Measurements from ENCODE around the gene SH3PXD2B.

DNA sequence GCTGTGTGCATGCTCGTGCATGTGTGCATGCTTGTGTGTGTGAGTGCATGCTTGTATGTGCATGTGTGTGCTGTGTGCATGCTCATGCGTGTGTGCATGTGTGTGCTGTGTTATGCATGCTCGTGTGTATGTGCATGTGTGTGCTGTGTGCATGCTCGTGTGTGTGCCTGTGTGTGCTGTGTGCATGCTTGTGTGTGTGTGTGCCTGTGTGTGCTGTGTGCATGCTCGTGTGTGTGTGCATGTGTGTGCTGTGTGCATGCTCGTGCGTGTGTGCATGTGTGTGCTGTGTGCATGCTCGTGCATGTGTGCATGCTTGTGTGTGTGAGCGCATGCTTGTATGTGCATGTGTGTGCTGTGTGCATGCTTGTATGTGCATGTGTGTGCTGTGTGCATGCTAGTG lies 30.3 kb upstream of the SH3PXD2B start:
- TF ChIP-seq, protein P1, sequence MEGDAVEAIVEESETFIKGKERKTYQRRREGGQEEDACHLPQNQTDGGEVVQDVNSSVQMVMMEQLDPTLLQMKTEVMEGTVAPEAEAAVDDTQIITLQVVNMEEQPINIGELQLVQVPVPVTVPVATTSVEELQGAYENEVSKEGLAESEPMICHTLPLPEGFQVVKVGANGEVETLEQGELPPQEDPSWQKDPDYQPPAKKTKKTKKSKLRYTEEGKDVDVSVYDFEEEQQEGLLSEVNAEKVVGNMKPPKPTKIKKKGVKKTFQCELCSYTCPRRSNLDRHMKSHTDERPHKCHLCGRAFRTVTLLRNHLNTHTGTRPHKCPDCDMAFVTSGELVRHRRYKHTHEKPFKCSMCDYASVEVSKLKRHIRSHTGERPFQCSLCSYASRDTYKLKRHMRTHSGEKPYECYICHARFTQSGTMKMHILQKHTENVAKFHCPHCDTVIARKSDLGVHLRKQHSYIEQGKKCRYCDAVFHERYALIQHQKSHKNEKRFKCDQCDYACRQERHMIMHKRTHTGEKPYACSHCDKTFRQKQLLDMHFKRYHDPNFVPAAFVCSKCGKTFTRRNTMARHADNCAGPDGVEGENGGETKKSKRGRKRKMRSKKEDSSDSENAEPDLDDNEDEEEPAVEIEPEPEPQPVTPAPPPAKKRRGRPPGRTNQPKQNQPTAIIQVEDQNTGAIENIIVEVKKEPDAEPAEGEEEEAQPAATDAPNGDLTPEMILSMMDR (IDR thresholded peaks at IDR 0.05) = no peak
- TF ChIP-seq POLR2AphosphoS5 (IDR thresholded peaks at IDR 0.05) (no peak), EP300 (IDR thresholded peaks at IDR 0.05) (no peak), POLR2A (IDR thresholded peaks at IDR 0.05) (no peak)

Data from stomach (tissue), 4 donors.